ENCODE measurements around the gene CACNA1A. TPM values are rescaled to one million over a fixed set of nuclear protein-coding genes. Genes with fewer than 3 reads are reported as not detected.

Gene CACNA1A
- polyA plus RNA-seq, 3 donors: 0.08 to 0.09 TPM; not detected in 1

DNA sequence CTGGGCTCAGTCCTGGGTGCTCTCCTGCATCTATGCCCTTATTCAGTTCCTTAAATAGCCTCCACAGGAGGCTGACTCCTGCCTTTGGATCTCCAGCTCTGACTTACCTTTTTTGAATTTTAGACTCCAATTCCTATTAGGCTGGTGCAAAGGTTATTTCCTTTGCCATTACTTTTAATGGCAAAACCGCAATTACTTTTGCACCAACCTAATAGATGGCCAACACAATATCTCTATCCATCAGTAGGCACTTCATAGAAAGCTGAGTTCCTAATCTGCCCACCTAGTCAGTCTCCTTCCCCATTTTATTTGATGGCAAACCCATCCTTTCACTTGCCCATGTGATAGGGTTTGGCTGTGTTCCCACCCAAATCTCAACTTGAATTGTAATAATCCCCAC, 95.3 kb downstream of the CACNA1A start:
- Histone ChIP-seq H3K79me2 (ENCODE audit: insufficient read depth, low read length) (no peaks in the 10 kb centered on the region), H2AFZ (ENCODE audit: insufficient read depth, low read depth, low read length, poor library complexity, severe bottlenecking) (no peak overlapping the region), H3K9me3 (replicated peaks in 1 of 2; ENCODE audit: control insufficient read depth in 1 of 2, insufficient read depth in 1 of 2, low read length in 2 of 2) (no peaks in the 10 kb centered on the region), H3K4me1 (ENCODE audit: control insufficient read depth in 1 of 2, insufficient read depth in 2 of 2, low read length in 2 of 2) (no peaks in the 10 kb centered on the region), H4K20me1 (ENCODE audit: insufficient read depth, low read length) (no peaks in the 10 kb centered on the region), H3K9ac (ENCODE audit: insufficient read depth, low read length, poor library complexity, severe bottlenecking) (no peak overlapping the region), H3K27ac (ENCODE audit: low read depth in 1 of 2, low read length in 2 of 2) (no peak overlapping the region), H3K27me3 (ENCODE audit: control insufficient read depth in 2 of 2, insufficient read depth in 2 of 2, low read length in 2 of 2) (no peaks in the 10 kb centered on the region), H3K4me2 (replicated peaks; ENCODE audit: extremely low read depth, low read length, poor library complexity, severe bottlenecking) (no peak overlapping the region), H3K36me3 (replicated peaks in 1 of 2; ENCODE audit: control insufficient read depth in 1 of 2, insufficient read depth in 2 of 2, low read length in 2 of 2) (no peaks in the 10 kb centered on the region), H3K4me3 (replicated peaks in 1 of 3; ENCODE audit: low read depth in 2 of 3, low read length in 3 of 3) (no peak overlapping the region)
- peaks cover 4 to 11% (median 5%) of the 10 kb centered on the region in 3 donors for H3K27me3 Mint-ChIP-seq (ENCODE audit: low read depth in 3 of 3)
- no peak overlapping the region for H3K27ac Mint-ChIP-seq
- H3K4me1 Mint-ChIP-seq: no peaks in the 10 kb centered on the region
- 100% methylated on average over 1 of the region's 1 CpG for WGBS (ENCODE audit: insufficient coverage)
- no peak for DNase-seq
- TF ChIP-seq, protein P1, sequence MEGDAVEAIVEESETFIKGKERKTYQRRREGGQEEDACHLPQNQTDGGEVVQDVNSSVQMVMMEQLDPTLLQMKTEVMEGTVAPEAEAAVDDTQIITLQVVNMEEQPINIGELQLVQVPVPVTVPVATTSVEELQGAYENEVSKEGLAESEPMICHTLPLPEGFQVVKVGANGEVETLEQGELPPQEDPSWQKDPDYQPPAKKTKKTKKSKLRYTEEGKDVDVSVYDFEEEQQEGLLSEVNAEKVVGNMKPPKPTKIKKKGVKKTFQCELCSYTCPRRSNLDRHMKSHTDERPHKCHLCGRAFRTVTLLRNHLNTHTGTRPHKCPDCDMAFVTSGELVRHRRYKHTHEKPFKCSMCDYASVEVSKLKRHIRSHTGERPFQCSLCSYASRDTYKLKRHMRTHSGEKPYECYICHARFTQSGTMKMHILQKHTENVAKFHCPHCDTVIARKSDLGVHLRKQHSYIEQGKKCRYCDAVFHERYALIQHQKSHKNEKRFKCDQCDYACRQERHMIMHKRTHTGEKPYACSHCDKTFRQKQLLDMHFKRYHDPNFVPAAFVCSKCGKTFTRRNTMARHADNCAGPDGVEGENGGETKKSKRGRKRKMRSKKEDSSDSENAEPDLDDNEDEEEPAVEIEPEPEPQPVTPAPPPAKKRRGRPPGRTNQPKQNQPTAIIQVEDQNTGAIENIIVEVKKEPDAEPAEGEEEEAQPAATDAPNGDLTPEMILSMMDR (IDR thresholded peaks at IDR 0.05): no peak
- H3K9me3 Mint-ChIP-seq: peaks cover 0 to 9% (median 2%) of the 10 kb centered on the region in 7 donors
- no peak overlapping the region for H3K4me3 Mint-ChIP-seq
- intact Hi-C loops (cut with micrococcal nuclease): no loop called here
- H3K36me3 Mint-ChIP-seq: no peaks in the 10 kb centered on the region

DNA sequence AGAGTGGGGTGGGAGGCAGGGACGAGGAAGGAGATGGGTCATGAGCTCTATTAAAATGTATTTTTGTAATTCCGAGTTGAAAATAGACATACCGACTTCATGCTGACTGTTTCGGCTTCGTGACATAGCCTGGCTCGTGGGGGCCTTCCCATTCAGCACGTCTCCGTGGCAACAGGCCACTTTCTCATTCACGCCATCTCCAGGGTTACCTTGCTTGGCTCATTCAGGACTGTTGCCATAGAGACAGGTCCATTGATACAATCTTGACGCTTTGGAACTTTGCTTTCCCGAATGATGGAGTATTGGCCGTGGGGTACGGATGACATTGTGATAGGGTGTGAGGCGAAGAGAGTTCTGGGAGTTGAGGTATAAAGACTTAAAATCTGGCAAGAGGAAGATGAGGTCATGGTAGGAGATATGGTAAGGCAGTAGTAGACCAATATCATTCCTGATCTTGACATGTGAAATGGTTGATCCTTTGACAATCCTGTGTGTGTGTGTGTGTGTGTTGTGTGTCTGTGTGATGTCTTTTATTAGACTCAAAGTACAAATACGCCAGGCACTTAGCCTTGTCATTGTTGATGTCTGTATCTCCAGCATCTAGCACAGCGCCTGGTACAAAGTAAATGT, 97.3 kb downstream of the CACNA1A start:
- H3K27ac ChIP-seq (ENCODE audit: low read depth in 1 of 2, low read length in 2 of 2): no peak overlapping the region
- intact Hi-C loops (cut with micrococcal nuclease): no loop called here

More for the DNA sequence above, 97.3 kb downstream of the CACNA1A start:
- no peak overlapping the region for H3K4me3 ChIP-seq (replicated peaks in 1 of 3; ENCODE audit: low read depth in 2 of 3, low read length in 3 of 3)
- Mint-ChIP-seq H3K36me3 (no peaks in the 10 kb centered on the region), H3K4me1 (no peaks in the 10 kb centered on the region), H3K9me3 (peaks cover 0 to 9% (median 2%) of the 10 kb centered on the region in 7 donors), H3K27me3 (ENCODE audit: low read depth in 3 of 3) (peaks cover 4 to 7% (median 6%) of the 10 kb centered on the region in 3 donors), H3K27ac (no peak overlapping the region), H3K4me3 (no peak overlapping the region)
- H3K9me3 ChIP-seq (replicated peaks in 1 of 2; ENCODE audit: control insufficient read depth in 1 of 2, insufficient read depth in 1 of 2, low read length in 2 of 2): no peaks in the 10 kb centered on the region
- no peak overlapping the region for H2AFZ ChIP-seq (ENCODE audit: insufficient read depth, low read depth, low read length, poor library complexity, severe bottlenecking)
- no peaks in the 10 kb centered on the region for H3K36me3 ChIP-seq (replicated peaks in 1 of 2; ENCODE audit: control insufficient read depth in 1 of 2, insufficient read depth in 2 of 2, low read length in 2 of 2)
- no peaks in the 10 kb centered on the region for H4K20me1 ChIP-seq (ENCODE audit: insufficient read depth, low read length)
- H3K79me2 ChIP-seq (ENCODE audit: insufficient read depth, low read length): no peaks in the 10 kb centered on the region
- H3K4me1 ChIP-seq (ENCODE audit: control insufficient read depth in 1 of 2, insufficient read depth in 2 of 2, low read length in 2 of 2): no peaks in the 10 kb centered on the region
- H3K4me2 ChIP-seq (replicated peaks; ENCODE audit: extremely low read depth, low read length, poor library complexity, severe bottlenecking): no peak overlapping the region
- no peak overlapping the region for H3K9ac ChIP-seq (ENCODE audit: insufficient read depth, low read length, poor library complexity, severe bottlenecking)
- TF ChIP-seq, protein P1 (IDR thresholded peaks at IDR 0.05): no peak
- 89% methylated on average over 14 of the region's 16 CpGs for WGBS (ENCODE audit: insufficient coverage)
- DNase-seq: no peak
- H3K27me3 ChIP-seq (ENCODE audit: control insufficient read depth in 2 of 2, insufficient read depth in 2 of 2, low read length in 2 of 2): no peaks in the 10 kb centered on the region

Measured in CD14-positive monocyte (primary cell).